ENCODE measurements around the gene PACS1.

DNA sequence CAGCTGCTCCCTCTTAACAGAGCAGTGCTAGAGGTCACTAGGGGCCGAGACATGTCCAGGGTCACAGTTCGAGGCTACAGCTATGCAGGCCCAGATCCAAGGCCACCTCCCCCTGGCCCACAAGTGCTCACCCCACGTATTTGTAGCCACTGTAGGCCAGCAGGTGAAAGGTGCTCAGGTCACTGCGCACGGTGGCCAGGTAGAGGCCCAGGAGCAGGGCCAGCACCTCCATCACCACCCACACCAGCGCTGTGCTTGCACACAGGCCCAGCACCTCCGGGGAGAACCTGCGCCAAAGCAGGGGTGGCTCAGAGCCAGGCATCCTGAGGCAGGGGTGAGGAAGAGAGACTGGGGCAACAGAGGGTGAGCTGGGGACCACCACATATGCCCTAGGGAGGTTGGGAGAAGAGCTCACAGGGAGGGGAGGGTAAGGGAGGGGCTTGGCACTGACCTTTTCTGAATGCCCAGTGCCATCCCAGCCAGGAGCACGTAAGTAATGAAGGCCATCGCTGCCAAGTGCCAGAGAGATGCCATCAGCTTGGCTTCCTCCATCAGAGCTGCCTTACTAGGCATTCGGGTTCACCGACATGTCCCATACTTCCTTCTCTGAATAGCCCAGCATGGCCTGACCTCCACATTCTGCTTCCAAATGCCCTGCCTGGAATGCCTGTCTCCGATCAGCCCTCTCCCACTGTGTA is 215.3 kb downstream of the PACS1 start:
- TF ChIP-seq, protein P1, sequence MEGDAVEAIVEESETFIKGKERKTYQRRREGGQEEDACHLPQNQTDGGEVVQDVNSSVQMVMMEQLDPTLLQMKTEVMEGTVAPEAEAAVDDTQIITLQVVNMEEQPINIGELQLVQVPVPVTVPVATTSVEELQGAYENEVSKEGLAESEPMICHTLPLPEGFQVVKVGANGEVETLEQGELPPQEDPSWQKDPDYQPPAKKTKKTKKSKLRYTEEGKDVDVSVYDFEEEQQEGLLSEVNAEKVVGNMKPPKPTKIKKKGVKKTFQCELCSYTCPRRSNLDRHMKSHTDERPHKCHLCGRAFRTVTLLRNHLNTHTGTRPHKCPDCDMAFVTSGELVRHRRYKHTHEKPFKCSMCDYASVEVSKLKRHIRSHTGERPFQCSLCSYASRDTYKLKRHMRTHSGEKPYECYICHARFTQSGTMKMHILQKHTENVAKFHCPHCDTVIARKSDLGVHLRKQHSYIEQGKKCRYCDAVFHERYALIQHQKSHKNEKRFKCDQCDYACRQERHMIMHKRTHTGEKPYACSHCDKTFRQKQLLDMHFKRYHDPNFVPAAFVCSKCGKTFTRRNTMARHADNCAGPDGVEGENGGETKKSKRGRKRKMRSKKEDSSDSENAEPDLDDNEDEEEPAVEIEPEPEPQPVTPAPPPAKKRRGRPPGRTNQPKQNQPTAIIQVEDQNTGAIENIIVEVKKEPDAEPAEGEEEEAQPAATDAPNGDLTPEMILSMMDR (IDR thresholded peaks at IDR 0.05), result no peak
- TF ChIP-seq POLR2A (IDR thresholded peaks at IDR 0.05), result no peak

Data from right lobe of liver (tissue), 4 donors.